Activated gamma-delta T cell treated with Interleukin-2 at 50 U/mL for 16 hours (primary cell): ENCODE results near the gene PPOX.
A peak's percentile ranks its signal among the peaks of the same experiment; 100 is the strongest.

Experiments used
- DNase-seq: peaks from one replicate; pipeline ENCODE4 v3.0.0-alpha.2; 2020

The PPOX gene

DNA sequence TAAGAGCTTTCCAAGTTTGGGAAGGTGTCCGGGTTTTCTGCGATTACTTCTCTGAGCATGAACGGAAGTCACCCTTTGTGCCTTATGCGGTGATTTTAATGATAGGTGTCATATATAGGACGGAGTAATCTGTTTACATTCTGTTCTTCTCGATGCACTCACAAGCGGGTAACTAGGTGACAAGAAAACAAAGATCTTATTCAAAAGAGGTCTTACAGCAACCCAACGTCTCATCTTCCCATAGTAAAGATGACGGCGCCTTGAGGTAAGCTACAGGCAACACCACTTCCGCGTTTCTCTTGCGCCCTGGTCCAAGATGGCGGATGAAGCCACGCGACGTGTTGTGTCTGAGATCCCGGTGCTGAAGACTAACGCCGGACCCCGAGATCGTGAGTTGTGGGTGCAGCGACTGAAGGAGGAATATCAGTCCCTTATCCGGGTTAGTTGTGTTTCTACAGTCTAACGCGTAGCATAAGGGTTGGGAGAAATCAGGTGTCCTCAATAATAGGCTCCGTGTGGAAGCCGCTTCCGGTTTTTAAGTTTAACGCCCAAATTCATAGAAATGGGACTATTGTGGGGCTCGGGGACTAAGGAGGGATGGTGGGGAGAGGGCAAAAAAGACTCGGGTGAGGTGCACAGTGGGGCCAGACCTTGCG is 12.4 kb upstream of the PPOX start, which contains the start of gene UFC1:
Gene UFC1, plus strand, starts transcription at position 297 of the 656 bp plus-strand sequence. Its CDS starts 20 bp downstream, at position 317.
- peak; percentile 78 for DNase-seq

GRCh38 chr1:161157867-161158266 is 8.4 kb upstream of the PPOX start:
- DNase-seq, result no peak

- no peak for DNase-seq
Observed at GRCh38 chr1:161158316-161159010, 7.8 kb upstream of the PPOX start.

DNA sequence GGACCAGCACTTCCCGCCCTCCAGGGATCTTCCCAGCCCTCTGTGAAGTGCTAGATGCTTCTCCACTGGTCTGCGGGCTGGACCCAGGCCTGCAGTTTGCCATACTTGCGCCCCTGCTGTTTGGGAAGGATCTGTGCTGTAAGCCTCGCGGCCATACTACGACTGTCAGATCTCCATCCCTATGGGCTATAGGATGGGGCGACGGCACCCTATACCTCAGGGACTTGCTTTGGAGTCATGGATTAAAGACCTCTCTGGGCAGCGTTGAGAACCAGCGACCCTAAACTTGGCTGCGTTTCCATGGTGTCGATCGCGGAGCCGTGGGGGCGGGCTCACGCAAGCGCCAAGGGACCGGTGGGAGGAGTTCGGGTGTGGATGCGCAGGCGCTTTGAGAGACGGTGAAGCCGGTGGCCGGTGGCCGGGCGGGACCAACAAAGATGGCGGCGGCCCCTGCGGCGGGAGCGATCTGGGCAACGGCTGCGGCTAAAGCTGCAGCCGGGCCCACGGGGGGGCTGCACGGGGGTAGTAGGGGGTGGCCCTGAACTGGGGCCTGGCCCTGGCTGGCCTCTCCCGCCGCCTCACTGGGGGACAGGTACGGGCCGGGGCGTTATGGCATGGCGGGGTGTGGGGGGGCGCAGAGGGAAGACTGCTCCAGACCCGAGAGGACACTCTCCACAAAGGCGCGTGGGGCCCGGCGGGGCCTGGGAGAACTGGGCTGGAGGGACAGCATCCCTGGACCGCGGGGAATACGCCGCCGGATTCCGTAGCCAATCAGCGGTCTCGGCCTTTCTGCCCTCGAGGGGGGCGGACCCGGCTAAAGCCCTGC is 6.9 kb upstream of the PPOX start, which contains the start of gene USP21:
Gene USP21, plus strand, starts transcription at position 414 of the 826 bp plus-strand sequence. CDS start 1,141 bp downstream, outside the sequence.
- DNase-seq, result peak; percentile 90

DNA sequence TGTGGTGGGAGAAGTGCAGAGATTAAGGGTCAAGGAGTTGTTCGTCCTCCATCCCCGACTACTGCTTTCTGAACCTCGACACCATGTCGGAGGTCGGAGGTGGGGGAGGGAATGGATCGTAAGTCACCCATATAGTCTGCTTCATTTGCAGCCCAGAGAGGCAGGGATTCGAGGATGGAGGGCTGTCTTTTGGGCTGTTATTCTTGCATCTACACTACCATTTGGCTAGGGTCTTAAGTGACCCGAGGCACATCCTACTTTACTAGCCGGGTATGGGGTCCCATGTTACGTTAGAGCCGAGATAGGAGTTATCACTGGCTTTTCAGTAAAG is 6.3 kb upstream of the PPOX start:
- no peak for DNase-seq

DNA sequence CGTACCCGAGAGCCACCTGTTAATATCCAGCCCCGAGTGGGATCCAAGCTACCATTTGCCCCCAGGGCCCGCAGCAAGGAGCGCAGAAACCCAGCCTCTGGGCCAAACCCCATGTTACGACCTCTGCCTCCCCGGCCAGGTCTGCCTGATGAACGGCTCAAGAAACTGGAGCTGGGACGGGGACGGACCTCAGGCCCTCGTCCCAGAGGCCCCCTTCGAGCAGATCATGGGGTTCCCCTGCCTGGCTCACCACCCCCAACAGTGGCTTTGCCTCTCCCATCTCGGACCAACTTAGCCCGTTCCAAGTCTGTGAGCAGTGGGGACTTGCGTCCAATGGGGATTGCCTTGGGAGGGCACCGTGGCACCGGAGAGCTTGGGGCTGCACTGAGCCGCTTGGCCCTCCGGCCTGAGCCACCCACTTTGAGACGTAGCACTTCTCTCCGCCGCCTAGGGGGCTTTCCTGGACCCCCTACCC is 5.5 kb upstream of the PPOX start:
- DNase-seq, result no peak

GRCh38 chr1:161161652-161162051 is 4.6 kb upstream of the PPOX start:
- no peak for DNase-seq

DNA sequence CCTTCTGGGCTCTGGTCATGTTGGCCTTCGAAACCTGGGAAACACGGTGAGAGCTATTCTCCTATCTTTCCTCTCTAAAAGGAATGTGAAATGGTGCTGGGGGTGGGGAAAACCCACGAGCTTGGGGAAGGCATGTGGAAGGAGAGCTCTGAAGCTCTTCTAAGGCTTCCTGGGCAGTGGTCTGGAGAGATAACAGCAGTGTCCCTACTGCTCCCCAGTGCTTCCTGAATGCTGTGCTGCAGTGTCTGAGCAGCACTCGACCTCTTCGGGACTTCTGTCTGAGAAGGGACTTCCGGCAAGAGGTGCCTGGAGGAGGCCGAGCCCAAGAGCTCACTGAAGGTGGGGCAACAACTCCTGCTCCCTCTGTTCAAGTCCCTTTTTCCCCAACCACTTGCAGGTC is 4.2 kb upstream of the PPOX start:
- DNase-seq, result no peak

GRCh38 chr1:161162806-161163205 is 3.4 kb upstream of the PPOX start:
- no peak for DNase-seq

- DNase-seq, result no peak
Observed at GRCh38 chr1:161163793-161164192, 2.4 kb upstream of the PPOX start.

- DNase-seq, result no peak
Observed at GRCh38 chr1:161164901-161165610, 1.2 kb upstream of the PPOX start.

GRCh38 chr1:161166669-161167548 is 683 bp downstream of the PPOX start:
- no peak for DNase-seq

DNA sequence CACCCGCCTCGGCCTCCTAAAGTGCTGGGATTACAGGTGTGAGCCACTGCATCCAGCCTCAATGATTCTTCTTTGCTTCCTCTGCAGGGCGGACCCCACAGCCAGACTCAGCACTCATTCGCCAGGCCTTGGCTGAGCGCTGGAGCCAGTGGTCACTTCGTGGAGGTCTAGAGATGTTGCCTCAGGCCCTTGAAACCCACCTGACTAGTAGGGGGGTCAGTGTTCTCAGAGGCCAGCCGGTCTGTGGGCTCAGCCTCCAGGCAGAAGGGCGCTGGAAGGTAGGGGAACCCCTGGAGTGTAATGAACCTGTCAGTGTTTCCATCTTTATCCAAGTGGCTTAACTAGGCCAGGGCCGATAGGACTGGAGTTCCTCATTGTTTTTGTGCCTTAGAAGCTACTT is 2.7 kb downstream of the PPOX start:
- DNase-seq, result no peak

DNA sequence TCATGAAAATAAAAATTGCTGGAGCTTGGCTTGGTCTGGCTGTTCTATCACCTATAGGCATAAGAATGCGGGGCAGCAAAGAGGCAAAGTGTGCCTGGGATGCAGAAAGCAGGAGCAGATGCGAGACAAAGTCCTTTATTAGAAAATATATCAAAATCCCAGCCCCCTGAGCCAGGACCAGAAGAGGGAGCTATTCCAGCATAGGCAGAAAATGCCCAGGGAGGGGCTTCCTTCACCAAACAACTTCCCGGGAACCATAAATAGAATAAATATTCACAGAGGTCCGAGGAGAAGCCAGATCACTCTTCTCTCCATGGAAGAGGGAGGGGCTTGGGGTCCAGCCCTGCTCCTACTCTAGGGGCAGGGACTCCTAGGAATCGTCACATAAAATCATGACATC is 5.0 kb downstream of the PPOX start:
- no peak for DNase-seq

DNA sequence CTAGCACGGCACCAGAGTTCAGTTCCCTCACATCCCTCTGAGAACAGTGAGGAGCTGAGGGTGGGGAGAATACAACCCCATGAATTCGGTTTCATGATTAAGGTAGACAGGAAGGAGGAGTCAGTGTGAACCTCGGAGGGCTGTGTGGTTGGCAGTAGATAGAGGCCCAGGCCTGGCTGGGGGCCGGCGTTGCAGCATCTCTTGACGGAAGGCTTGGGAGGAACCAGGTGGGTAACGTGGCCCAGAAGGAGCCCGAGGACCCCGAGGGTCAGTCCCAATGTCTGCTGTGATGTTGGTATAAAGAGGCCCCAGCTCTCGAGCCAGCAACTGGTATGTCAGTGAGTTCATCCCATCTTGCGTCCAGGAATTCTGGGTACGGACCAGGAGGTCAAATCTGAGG is 5.5 kb downstream of the PPOX start:
- no peak for DNase-seq

DNA sequence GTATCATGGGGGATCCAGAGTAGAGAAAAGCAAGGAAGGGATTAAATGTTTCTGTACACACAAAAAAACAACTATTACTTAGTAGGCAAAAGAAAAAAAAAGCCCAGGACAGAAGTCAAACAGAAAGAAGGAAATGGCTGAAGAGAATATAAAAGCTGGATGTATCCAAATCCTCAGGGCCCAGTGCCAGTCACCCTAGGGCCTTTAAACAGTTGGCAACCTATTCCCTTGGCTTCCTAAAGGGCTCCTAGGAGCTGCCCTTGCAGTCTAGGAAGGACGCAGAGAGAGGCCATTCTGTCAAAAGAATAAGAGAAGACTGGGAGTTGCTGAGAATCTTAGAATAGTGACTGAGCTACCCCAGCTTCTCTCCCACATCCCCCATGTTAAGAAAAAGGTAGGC is 6.1 kb downstream of the PPOX start:
- DNase-seq, result no peak

DNA sequence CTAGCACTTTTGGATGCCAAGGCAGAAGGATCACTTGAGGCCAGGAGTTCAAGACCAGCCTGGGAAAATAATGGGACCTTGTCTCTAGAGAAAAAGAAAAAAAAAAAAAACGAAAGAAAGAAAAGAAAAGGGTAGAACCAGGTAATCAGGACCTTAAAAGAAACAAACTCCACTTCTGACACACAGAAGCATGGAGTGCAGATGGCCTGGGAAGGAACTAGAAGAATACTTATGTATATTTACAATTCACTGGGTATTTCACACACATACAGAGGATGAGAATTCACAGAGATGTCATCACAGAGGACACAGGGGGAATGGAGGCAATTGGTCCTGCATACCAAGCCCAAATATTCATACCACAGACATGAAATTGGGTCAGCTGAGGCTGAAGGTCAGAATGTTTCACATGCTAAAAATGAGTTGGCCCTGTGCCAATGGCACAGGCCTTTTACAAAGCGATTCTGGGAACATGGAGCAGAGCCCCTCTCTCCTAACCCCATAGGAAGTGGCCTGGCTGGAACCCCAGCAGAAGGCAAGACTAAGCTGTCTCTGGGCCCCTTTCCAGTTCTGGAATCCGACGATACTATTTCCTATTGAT is 6.7 kb downstream of the PPOX start:
- no peak for DNase-seq

GRCh38 chr1:161173711-161174110 is 7.5 kb downstream of the PPOX start:
- DNase-seq, result no peak

- no peak for DNase-seq
Observed at GRCh38 chr1:161174911-161175310, 8.7 kb downstream of the PPOX start.

GRCh38 chr1:161175771-161176453 is 9.7 kb downstream of the PPOX start:
- DNase-seq, result no peak
